ENCODE measurements around the gene IFITM1. TPM values are rescaled to one million over a fixed set of nuclear protein-coding genes. Genes with fewer than 3 reads are reported as not detected.

Gene IFITM1
- total and polyA plus RNA-seq, 9 of the 15 experiments (the other 6 are each of a cell fraction or from before 2014, with no cell fraction given): 691 to 5,579 (median 974) TPM

DNA sequence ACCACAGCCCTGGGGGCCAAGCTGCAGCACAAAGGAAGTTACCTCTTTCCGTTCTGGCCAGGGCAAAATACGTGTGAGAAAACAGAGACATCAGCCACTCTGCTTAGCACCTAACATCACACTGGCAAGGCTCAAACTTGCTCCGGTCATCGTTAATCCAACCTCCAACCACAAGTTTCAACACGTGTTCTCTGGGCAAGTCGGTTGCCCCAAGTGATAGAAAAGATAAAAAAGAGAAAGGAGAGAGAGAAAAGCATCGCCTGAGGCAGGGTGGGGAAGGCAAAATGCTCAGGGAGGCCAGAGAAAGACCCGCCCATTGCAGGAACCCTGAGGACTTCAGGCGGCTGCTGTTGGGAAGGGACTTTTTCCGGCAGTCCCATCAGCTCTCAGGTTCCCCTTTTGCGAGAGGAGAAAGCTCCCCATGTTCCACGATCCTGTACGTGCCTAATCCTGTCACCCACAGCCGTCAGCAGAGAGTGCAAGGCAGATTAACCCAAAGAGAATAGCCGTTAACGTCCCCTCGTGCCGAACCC lies 36.9 kb downstream of the IFITM1 start (continued):
- TF ChIP-seq, protein P1, sequence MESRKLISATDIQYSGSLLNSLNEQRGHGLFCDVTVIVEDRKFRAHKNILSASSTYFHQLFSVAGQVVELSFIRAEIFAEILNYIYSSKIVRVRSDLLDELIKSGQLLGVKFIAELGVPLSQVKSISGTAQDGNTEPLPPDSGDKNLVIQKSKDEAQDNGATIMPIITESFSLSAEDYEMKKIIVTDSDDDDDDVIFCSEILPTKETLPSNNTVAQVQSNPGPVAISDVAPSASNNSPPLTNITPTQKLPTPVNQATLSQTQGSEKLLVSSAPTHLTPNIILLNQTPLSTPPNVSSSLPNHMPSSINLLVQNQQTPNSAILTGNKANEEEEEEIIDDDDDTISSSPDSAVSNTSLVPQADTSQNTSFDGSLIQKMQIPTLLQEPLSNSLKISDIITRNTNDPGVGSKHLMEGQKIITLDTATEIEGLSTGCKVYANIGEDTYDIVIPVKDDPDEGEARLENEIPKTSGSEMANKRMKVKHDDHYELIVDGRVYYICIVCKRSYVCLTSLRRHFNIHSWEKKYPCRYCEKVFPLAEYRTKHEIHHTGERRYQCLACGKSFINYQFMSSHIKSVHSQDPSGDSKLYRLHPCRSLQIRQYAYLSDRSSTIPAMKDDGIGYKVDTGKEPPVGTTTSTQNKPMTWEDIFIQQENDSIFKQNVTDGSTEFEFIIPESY (CRISPR knock-in tag; IDR thresholded peaks at IDR 0.05): peak; percentile 70; the same call in 1 of the 2 replicates
- TF ChIP-seq, protein P2, sequence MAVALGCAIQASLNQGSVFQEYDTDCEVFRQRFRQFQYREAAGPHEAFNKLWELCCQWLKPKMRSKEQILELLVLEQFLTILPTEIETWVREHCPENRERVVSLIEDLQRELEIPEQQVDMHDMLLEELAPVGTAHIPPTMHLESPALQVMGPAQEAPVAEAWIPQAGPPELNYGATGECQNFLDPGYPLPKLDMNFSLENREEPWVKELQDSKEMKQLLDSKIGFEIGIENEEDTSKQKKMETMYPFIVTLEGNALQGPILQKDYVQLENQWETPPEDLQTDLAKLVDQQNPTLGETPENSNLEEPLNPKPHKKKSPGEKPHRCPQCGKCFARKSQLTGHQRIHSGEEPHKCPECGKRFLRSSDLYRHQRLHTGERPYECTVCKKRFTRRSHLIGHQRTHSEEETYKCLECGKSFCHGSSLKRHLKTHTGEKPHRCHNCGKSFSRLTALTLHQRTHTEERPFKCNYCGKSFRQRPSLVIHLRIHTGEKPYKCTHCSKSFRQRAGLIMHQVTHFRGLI (CRISPR knock-in tag; IDR thresholded peaks at IDR 0.05): peak; percentile 37; the same call in 1 of the 2 replicates
- TF ChIP-seq PRMT5 (CRISPR knock-in tag; IDR thresholded peaks at IDR 0.05) (no peak), SMAD3 (CRISPR knock-in tag; conservative IDR thresholded peaks at IDR 0.05) (peak; percentile 74; the same call in 1 of the 2 replicates), CXXC5 (CRISPR knock-in tag; IDR thresholded peaks at IDR 0.05) (peak; percentile 69), ZNF311 (CRISPR knock-in tag; IDR thresholded peaks at IDR 0.05) (0 out of 2 replicates have a peak, but pooled peaks have one; percentile 10), ZNF175 (CRISPR knock-in tag; IDR thresholded peaks at IDR 0.05; ENCODE audit: low read depth) (peak; percentile 35; the same call in 1 of the 2 replicates), ETS1 (conservative IDR thresholded peaks at IDR 0.05; ENCODE audit: control insufficient read depth, low read depth, low read length) (no peak), CREM (IDR thresholded peaks at IDR 0.05; ENCODE audit: low read depth) (0 out of 2 replicates have a peak, but pooled peaks have one; percentile 9), JUN (IDR thresholded peaks at IDR 0.05; ENCODE audit: borderline replicate concordance, low read depth, low read length) (no peak), JUN (CRISPR knock-in tag; IDR thresholded peaks at IDR 0.05; ENCODE audit: borderline replicate concordance) (no peak), RBM34 (IDR thresholded peaks at IDR 0.05; ENCODE audit: borderline replicate concordance, insufficient read depth, low read length) (no peak), IFI16 (CRISPR knock-in tag; IDR thresholded peaks at IDR 0.05) (0 out of 2 replicates have a peak, but pooled peaks have one; percentile 39), GABPA (tag; conservative IDR thresholded peaks at IDR 0.05; ENCODE audit: low read depth) (peak; percentile 61)
- TF ChIP-seq, protein P3, sequence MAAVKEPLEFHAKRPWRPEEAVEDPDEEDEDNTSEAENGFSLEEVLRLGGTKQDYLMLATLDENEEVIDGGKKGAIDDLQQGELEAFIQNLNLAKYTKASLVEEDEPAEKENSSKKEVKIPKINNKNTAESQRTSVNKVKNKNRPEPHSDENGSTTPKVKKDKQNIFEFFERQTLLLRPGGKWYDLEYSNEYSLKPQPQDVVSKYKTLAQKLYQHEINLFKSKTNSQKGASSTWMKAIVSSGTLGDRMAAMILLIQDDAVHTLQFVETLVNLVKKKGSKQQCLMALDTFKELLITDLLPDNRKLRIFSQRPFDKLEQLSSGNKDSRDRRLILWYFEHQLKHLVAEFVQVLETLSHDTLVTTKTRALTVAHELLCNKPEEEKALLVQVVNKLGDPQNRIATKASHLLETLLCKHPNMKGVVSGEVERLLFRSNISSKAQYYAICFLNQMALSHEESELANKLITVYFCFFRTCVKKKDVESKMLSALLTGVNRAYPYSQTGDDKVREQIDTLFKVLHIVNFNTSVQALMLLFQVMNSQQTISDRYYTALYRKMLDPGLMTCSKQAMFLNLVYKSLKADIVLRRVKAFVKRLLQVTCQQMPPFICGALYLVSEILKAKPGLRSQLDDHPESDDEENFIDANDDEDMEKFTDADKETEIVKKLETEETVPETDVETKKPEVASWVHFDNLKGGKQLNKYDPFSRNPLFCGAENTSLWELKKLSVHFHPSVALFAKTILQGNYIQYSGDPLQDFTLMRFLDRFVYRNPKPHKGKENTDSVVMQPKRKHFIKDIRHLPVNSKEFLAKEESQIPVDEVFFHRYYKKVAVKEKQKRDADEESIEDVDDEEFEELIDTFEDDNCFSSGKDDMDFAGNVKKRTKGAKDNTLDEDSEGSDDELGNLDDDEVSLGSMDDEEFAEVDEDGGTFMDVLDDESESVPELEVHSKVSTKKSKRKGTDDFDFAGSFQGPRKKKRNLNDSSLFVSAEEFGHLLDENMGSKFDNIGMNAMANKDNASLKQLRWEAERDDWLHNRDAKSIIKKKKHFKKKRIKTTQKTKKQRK (IDR thresholded peaks at IDR 0.05; ENCODE audit: borderline replicate concordance, low read depth, low read length): no peak
- TF ChIP-seq, protein P4, sequence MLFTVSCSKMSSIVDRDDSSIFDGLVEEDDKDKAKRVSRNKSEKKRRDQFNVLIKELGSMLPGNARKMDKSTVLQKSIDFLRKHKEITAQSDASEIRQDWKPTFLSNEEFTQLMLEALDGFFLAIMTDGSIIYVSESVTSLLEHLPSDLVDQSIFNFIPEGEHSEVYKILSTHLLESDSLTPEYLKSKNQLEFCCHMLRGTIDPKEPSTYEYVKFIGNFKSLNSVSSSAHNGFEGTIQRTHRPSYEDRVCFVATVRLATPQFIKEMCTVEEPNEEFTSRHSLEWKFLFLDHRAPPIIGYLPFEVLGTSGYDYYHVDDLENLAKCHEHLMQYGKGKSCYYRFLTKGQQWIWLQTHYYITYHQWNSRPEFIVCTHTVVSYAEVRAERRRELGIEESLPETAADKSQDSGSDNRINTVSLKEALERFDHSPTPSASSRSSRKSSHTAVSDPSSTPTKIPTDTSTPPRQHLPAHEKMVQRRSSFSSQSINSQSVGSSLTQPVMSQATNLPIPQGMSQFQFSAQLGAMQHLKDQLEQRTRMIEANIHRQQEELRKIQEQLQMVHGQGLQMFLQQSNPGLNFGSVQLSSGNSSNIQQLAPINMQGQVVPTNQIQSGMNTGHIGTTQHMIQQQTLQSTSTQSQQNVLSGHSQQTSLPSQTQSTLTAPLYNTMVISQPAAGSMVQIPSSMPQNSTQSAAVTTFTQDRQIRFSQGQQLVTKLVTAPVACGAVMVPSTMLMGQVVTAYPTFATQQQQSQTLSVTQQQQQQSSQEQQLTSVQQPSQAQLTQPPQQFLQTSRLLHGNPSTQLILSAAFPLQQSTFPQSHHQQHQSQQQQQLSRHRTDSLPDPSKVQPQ (CRISPR knock-in tag; IDR thresholded peaks at IDR 0.05; ENCODE audit: borderline replicate concordance): peak; percentile 65; the same call in 1 of the 2 replicates

Measured in K562 (cell line).